A549 (cell line): ENCODE results near the gene AMIGO3. TPM values are rescaled to one million over a fixed set of nuclear protein-coding genes. Genes with fewer than 3 reads are reported as not detected.
A peak's percentile ranks its signal among the peaks of the same experiment; 100 is the strongest.

Experiments
- ATAC-seq, 2 experiments: fragments of 200-7000 bp in 1 of 2; fragments of >200 bp in 1 of 2; cut with Nextera tagmentation in 1 of 2; cut with Tn5 transposase in 1 of 2; 3 replicates each; pipeline versions ENCODE4 v1.8.0 to v1.9.1; 2018 to 2020; ENCODE audit warnings: mild to moderate bottlenecking in 1 of 2, moderate library complexity in 1 of 2
- CTCF ChIA-PET: fragments of 300-600 bp; sonication (Branson Sonifier 250); formaldehyde crosslinking; extraction: SDS; loops from one replicate; lab custom pipeline; 2021; ENCODE audit warnings: antibody characterized with exemption, inconsistent platforms; lab: Yijun Ruan, JAX
- POLR2A ChIA-PET: fragments of 350-600 bp; formaldehyde crosslinking; extraction: SDS; loops from one replicate; lab custom pipeline; 2021; ENCODE audit warnings: antibody characterized with exemption, inconsistent platforms; lab: Yijun Ruan, JAX
- DNase-seq, 2 experiments: peaks; one replicate each; pipeline versions ENCODE4 v3.0.0 to v3.0.0-alpha.2; 2011 to 2016; ENCODE audit warnings: low read depth in 1 of 2, low spot score in 1 of 2
- FAIRE-seq: peaks from 2 replicates; lab custom pipeline; 2011; peaks lifted over from hg19 to GRCh38; lab: Jason Lieb, UNC
- H3K27ac ChIP-seq, 2 experiments: fragments of >200 bp; sonication (Bioruptor Twin); formaldehyde crosslinking; 3 replicates each; pipeline ENCODE4 v1.5.1; 2016 to 2017
- H3K4me1 ChIP-seq: fragments of >200 bp; sonication (Bioruptor Twin); formaldehyde crosslinking; 3 replicates; pipeline ENCODE4 v1.6.1; 2016
- H3K4me2 ChIP-seq: fragments of >200 bp; sonication (Bioruptor Twin); formaldehyde crosslinking; 3 replicates; pipeline ENCODE4 v1.6.1; 2016
- H3K4me3 ChIP-seq: fragments of >200 bp; sonication (Bioruptor Twin); formaldehyde crosslinking; 3 replicates; pipeline ENCODE4 v1.5.1; 2016
- H3K9me3 ChIP-seq: fragments of >200 bp; sonication (Bioruptor Twin); formaldehyde crosslinking; 3 replicates; pipeline ENCODE4 v1.6.1; 2016
- CBX2 ChIP-seq: fragments of 200-600 bp; sonication (generic); IDR thresholded peaks from 2 replicates; pipeline ENCODE4 v1.6.1; 2016; ENCODE audit warnings: low read depth, mild to moderate bottlenecking, borderline replicate concordance
- CEBPB ChIP-seq, 2 experiments: fragments of >200 bp in 1 of 2; sonication (Bioruptor Twin) in 1 of 2; formaldehyde crosslinking in 1 of 2; IDR thresholded peaks; 2 replicates each; pipeline ENCODE4 v1.6.1; 2012 to 2016
- CHD4 ChIP-seq: fragments of 200-600 bp; sonication (generic); IDR thresholded peaks from 2 replicates; pipeline ENCODE4 v1.6.1; 2016; ENCODE audit warnings: antibody characterized with exemption, mild to moderate bottlenecking, borderline replicate concordance
- EHMT2 ChIP-seq: fragments of 200-600 bp; sonication (generic); IDR thresholded peaks from 2 replicates; pipeline ENCODE4 v1.6.1; 2016; ENCODE audit warnings: antibody characterized with exemption, low read depth, mild to moderate bottlenecking, moderate library complexity
- FOXS1 ChIP-seq: fragments of 250-450 bp; sonication (Bioruptor Pico); IDR thresholded peaks from 2 replicates; pipeline ENCODE4 v1.5.0; 2020; ENCODE audit warnings: mild to moderate bottlenecking, moderate library complexity
- HDAC2 ChIP-seq: fragments of 200-600 bp; sonication (generic); IDR thresholded peaks from 2 replicates; pipeline ENCODE4 v1.6.1; 2016
- HOXA7 ChIP-seq: fragments of 250-450 bp; sonication (Bioruptor Pico); IDR thresholded peaks from 2 replicates; pipeline ENCODE4 v1.5.0; 2020; ENCODE audit warnings: mild to moderate bottlenecking, moderate library complexity
- HOXB13 ChIP-seq: fragments of 250-450 bp; sonication (Bioruptor Pico); IDR thresholded peaks from 2 replicates; pipeline ENCODE4 v1.5.0; 2020; ENCODE audit warnings: low read depth, mild to moderate bottlenecking, moderate library complexity
- KDM5A ChIP-seq: fragments of 200-600 bp; sonication (generic); IDR thresholded peaks from 2 replicates; pipeline ENCODE4 v1.6.1; 2016; ENCODE audit warnings: antibody characterized with exemption, mild to moderate bottlenecking
- MAFK ChIP-seq: fragments of 450-650 bp; IDR thresholded peaks from 2 replicates; pipeline ENCODE4 v1.6.1; 2014; ENCODE audit not compliant: partially characterized antibody
- MAZ ChIP-seq: fragments of 150-350 bp; IDR thresholded peaks from 2 replicates; pipeline ENCODE4 v1.6.1; 2014; ENCODE audit warnings: antibody characterized with exemption, low read depth, low read length, borderline replicate concordance
- MYC ChIP-seq: IDR thresholded peaks from 2 replicates; pipeline ENCODE4 v1.6.1; 2012; ENCODE audit warnings: mild to moderate bottlenecking, inconsistent platforms, low read length, improper control_type of control experiment, borderline replicate concordance
- NFE2L2 ChIP-seq: fragments of 150-350 bp; conservative IDR thresholded peaks from 2 replicates; pipeline ENCODE4 v1.6.1; 2014; ENCODE audit warnings: low read length
- POLR2A ChIP-seq: IDR thresholded peaks from 2 replicates; pipeline ENCODE4 v1.6.1; 2012; ENCODE audit warnings: mild to moderate bottlenecking, low read length
- SMC3 ChIP-seq: fragments of >200 bp; sonication (Bioruptor Twin); formaldehyde crosslinking; IDR thresholded peaks from 3 replicates; pipeline ENCODE4 v1.6.1; 2018; ENCODE audit warnings: inconsistent platforms
- ZFP36 ChIP-seq: fragments of 450-650 bp; IDR thresholded peaks from 2 replicates; pipeline ENCODE4 v1.6.1; 2014; ENCODE audit warnings: borderline replicate concordance; ENCODE audit not compliant: partially characterized antibody
- WGBS: methylation state at CpG from one replicate; pipeline ENCODE4 v1.1.6; 2017; ENCODE audit errors: missing lambda C conversion rate; 5-methylcytosine and 5-hydroxymethylcytosine counted together
- polyA plus RNA-seq, 4 experiments: library from polyadenylated mRNA; depleted of rRNA in 3 of 4; stranded (reverse); fragments of >200 nt; fragmentation: RNase III in 1 of 4; extraction: RNeasy Plus Mini Kit Qiagen cat#74134 plus additional on column Dnase treatment in 1 of 4; gene quantifications; 2 replicates in 3 of 4; 3 replicates in 1 of 4; pipeline ENCODE4 v1.2.3, GENCODE V29; 2011 to 2017
- small RNA-seq, 6 experiments: library from RNA; depleted of rRNA; stranded (forward); fragments of <200 nt; gene quantifications; one replicate each; pipeline ENCODE3, GENCODE V24; 2012
- TF ChIP-seq, protein P1 (sequence below): fragments of 450-650 bp; IDR thresholded peaks from 2 replicates; pipeline ENCODE4 v1.6.1; 2014; ENCODE audit warnings: antibody characterized with exemption
- TF ChIP-seq, protein P2 (sequence below): fragments of 200-600 bp; sonication (generic); IDR thresholded peaks from 2 replicates; pipeline ENCODE4 v1.6.1; 2016; ENCODE audit warnings: antibody characterized with exemption, mild to moderate bottlenecking, moderate library complexity
- TF ChIP-seq, protein P3 (sequence below): fragments of >200 bp; sonication (Bioruptor Twin); formaldehyde crosslinking; IDR thresholded peaks from 3 replicates; pipeline ENCODE4 v1.6.1; 2016
- TF ChIP-seq, protein P4 (sequence below): IDR thresholded peaks from 2 replicates; pipeline ENCODE4 v1.6.1; 2012

Gene AMIGO3
- polyA plus RNA-seq, 2 of the 4 experiments (the other 2 are of a cell fraction) = 0.03 TPM; not detected in 1

DNA sequence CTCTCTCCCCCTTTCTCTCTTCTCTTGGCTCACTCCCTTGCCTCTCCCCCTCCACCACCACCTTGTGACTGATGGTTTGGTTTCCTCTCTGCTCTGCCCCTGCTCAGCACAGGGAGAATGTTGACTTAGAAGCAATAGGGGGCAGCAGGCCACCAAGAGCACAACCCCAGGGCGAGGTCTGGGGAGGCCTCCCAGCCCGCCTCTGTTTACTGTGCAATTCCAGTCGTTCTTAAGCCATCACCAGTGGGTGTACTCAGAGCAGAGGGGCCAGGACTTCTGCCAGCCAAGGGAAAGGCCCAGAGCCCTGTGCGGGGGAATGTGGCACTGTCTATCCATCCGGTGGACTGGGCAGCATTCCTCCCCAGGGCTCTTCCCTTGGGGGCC is 51.1 kb downstream of the AMIGO3 start:
- WGBS = 0% methylated on average over 2 of the region's 5 CpGs
- ATAC-seq (peak in 1 of 2 experiments; percentile 43; a peak in 3 of 6 replicates), DNase-seq (peak; percentile 21 to 50), FAIRE-seq (no peak)
- peak overlapping the region in 1 of 2 experiments; percentile 67; a peak in 3 of 6 replicates for H3K27ac ChIP-seq
- H3K4me1 ChIP-seq = peaks cover 26% of the 10 kb centered on the region
- peak overlapping the region; percentile 70 for H3K4me2 ChIP-seq
- 0 out of 3 replicates have a peak overlapping the region, but pooled peaks have one; percentile 13 for H3K4me3 ChIP-seq
- ChIA-PET CTCF (interaction anchor here (1.0 to 5.4 kb wide), 2 partner anchors 130 to 131 kb away, joined by 3 to 210 read pairs; no protein-coding TSS in a partner anchor), POLR2A (no interaction called here)
- H3K9me3 ChIP-seq = no peaks in the 10 kb centered on the region
- TF ChIP-seq CEBPB (IDR thresholded peaks at IDR 0.05) = no peak
- TF ChIP-seq KDM5A = no peak
- no peak for TF ChIP-seq SMC3
- TF ChIP-seq, protein P1, sequence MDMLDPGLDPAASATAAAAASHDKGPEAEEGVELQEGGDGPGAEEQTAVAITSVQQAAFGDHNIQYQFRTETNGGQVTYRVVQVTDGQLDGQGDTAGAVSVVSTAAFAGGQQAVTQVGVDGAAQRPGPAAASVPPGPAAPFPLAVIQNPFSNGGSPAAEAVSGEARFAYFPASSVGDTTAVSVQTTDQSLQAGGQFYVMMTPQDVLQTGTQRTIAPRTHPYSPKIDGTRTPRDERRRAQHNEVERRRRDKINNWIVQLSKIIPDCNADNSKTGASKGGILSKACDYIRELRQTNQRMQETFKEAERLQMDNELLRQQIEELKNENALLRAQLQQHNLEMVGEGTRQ = no peak
- TF ChIP-seq HOXA7 (CRISPR knock-in tag) = no peak
- TF ChIP-seq, protein P2, sequence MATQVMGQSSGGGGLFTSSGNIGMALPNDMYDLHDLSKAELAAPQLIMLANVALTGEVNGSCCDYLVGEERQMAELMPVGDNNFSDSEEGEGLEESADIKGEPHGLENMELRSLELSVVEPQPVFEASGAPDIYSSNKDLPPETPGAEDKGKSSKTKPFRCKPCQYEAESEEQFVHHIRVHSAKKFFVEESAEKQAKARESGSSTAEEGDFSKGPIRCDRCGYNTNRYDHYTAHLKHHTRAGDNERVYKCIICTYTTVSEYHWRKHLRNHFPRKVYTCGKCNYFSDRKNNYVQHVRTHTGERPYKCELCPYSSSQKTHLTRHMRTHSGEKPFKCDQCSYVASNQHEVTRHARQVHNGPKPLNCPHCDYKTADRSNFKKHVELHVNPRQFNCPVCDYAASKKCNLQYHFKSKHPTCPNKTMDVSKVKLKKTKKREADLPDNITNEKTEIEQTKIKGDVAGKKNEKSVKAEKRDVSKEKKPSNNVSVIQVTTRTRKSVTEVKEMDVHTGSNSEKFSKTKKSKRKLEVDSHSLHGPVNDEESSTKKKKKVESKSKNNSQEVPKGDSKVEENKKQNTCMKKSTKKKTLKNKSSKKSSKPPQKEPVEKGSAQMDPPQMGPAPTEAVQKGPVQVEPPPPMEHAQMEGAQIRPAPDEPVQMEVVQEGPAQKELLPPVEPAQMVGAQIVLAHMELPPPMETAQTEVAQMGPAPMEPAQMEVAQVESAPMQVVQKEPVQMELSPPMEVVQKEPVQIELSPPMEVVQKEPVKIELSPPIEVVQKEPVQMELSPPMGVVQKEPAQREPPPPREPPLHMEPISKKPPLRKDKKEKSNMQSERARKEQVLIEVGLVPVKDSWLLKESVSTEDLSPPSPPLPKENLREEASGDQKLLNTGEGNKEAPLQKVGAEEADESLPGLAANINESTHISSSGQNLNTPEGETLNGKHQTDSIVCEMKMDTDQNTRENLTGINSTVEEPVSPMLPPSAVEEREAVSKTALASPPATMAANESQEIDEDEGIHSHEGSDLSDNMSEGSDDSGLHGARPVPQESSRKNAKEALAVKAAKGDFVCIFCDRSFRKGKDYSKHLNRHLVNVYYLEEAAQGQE = no peak
- TF ChIP-seq MAZ = no peak
- TF ChIP-seq MYC = no peak
- TF ChIP-seq NFE2L2 = no peak
- no peak for TF ChIP-seq POLR2A
- no peak for TF ChIP-seq MAFK
- TF ChIP-seq CHD4 = no peak
- TF ChIP-seq CBX2 = no peak

DNA sequence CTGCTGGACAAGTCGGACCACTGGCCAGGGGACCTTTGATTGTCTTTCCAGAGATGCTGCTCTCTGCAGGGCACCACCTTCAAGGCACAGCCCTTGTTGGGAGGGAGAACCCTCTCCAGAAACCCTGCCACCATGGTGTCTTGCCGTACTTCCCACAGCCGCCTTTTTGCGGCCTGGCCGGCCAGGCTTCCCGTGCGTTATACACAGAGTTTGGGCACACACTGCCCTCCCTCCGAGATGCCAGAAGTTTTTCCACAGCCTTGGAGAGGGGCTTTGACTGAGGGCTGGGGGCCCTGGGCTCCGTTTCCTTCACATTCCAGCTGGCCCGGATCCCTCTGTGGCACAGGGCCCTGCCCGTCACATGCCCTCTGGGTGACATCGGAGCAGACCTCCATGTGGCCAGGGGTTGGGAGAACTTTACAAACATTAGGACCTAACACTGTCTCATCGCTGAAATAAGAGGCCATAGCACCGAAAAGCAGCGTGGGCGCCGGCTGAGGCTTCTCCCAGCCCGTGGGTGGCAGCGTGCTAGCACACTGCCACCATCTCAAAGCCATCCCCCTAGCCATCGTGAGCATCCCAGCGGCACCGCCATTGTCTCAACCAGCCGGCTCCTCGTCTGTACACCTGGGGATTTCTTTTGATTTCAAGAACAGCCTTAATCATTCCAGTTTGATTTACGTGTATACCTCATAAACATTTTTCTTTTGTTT is 51.6 kb downstream of the AMIGO3 start:
- peaks cover 26% of the 10 kb centered on the region for H3K4me1 ChIP-seq
- H3K9me3 ChIP-seq = no peaks in the 10 kb centered on the region
- ChIA-PET CTCF (interaction anchor here (1.0 kb wide), 1 partner anchor 131 kb away, joined by 3 read pairs; no protein-coding TSS in a partner anchor), POLR2A (no interaction called here)
- WGBS = 82% methylated on average over 18 of the region's 25 CpGs
- DNase-seq (no peak), ATAC-seq (no peak), FAIRE-seq (no peak)
- H3K27ac ChIP-seq = peak overlapping the region; percentile 27 to 67; a peak in 2 of 6 replicates
- TF ChIP-seq HOXB13 (CRISPR knock-in tag) (no peak), EHMT2 (no peak), HDAC2 (no peak), ZFP36 (no peak), CEBPB (IDR thresholded peaks at IDR 0.05) (no peak), MAZ (no peak), MAFK (no peak), FOXS1 (no peak)
- TF ChIP-seq, protein P3, sequence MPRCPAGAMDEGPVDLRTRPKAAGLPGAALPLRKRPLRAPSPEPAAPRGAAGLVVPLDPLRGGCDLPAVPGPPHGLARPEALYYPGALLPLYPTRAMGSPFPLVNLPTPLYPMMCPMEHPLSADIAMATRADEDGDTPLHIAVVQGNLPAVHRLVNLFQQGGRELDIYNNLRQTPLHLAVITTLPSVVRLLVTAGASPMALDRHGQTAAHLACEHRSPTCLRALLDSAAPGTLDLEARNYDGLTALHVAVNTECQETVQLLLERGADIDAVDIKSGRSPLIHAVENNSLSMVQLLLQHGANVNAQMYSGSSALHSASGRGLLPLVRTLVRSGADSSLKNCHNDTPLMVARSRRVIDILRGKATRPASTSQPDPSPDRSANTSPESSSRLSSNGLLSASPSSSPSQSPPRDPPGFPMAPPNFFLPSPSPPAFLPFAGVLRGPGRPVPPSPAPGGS = no peak
- TF ChIP-seq, protein P4, sequence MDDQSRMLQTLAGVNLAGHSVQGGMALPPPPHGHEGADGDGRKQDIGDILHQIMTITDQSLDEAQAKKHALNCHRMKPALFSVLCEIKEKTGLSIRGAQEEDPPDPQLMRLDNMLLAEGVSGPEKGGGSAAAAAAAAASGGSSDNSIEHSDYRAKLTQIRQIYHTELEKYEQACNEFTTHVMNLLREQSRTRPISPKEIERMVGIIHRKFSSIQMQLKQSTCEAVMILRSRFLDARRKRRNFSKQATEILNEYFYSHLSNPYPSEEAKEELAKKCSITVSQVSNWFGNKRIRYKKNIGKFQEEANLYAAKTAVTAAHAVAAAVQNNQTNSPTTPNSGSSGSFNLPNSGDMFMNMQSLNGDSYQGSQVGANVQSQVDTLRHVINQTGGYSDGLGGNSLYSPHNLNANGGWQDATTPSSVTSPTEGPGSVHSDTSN = no peak
- H3K4me3 ChIP-seq = no peak overlapping the region
- peak overlapping the region; percentile 70 for H3K4me2 ChIP-seq

Small RNA genes lying within 50 kb of the gene (small RNA-seq; reads per million reads assigned to genes)
- gene AMIGO3 (0 reads per million in 6 experiments), gene COX6CP14 (0 reads per million in 6 experiments)

Other genes starting within 250 kb of the AMIGO3 start
- 46.6 and 70.8 TPM in 2 replicates for gene DAG1, start 249.4 kb downstream of the AMIGO3 start, polyA plus RNA-seq (2011; rRNA removed)
- gene DAG1, start 249.4 kb downstream of the AMIGO3 start, polyA plus RNA-seq (2017; fragmentation: RNase III; extraction: RNeasy Plus Mini Kit Qiagen cat#74134 plus additional on column Dnase treatment) = 57.1 to 59.6 TPM (median 59.4 TPM) in 3 replicates
- gene BSN, start 165.2 kb downstream of the AMIGO3 start, polyA plus RNA-seq (2011; rRNA removed) = 0.04 and 0.05 TPM in 2 replicates
- 0.03 to 0.08 TPM (median 0.08 TPM) in 3 replicates for gene BSN, start 165.2 kb downstream of the AMIGO3 start, polyA plus RNA-seq (2017; fragmentation: RNase III; extraction: RNeasy Plus Mini Kit Qiagen cat#74134 plus additional on column Dnase treatment)
- gene APEH, start 45.3 kb downstream of the AMIGO3 start, polyA plus RNA-seq (2011; rRNA removed) = 60.8 and 74.9 TPM in 2 replicates
- gene APEH, start 45.3 kb downstream of the AMIGO3 start, polyA plus RNA-seq (2017; fragmentation: RNase III; extraction: RNeasy Plus Mini Kit Qiagen cat#74134 plus additional on column Dnase treatment) = 57.9 to 66.9 TPM (median 64.9 TPM) in 3 replicates
- 3.6 and 5.0 TPM in 2 replicates for gene MST1, start 30.2 kb downstream of the AMIGO3 start, polyA plus RNA-seq (2011; rRNA removed)
- gene MST1, start 30.2 kb downstream of the AMIGO3 start, polyA plus RNA-seq (2017; fragmentation: RNase III; extraction: RNeasy Plus Mini Kit Qiagen cat#74134 plus additional on column Dnase treatment) = 3.2 to 6.9 TPM (median 4.9 TPM) in 3 replicates
- gene RNF123, start 30.1 kb downstream of the AMIGO3 start, polyA plus RNA-seq (2011; rRNA removed) = 14.4 and 21.3 TPM in 2 replicates
- 12.9 to 16.1 TPM (median 16.0 TPM) in 3 replicates for gene RNF123, start 30.1 kb downstream of the AMIGO3 start, polyA plus RNA-seq (2017; fragmentation: RNase III; extraction: RNeasy Plus Mini Kit Qiagen cat#74134 plus additional on column Dnase treatment)
- gene GMPPB, start 4.3 kb upstream of the AMIGO3 start, polyA plus RNA-seq (2011; rRNA removed) = 12.2 and 12.9 TPM in 2 replicates
- 22.1 to 26.9 TPM (median 24.1 TPM) in 3 replicates for gene GMPPB, start 4.3 kb upstream of the AMIGO3 start, polyA plus RNA-seq (2017; fragmentation: RNase III; extraction: RNeasy Plus Mini Kit Qiagen cat#74134 plus additional on column Dnase treatment)
- 22.2 and 28.9 TPM in 2 replicates for gene IP6K1, start 66.9 kb upstream of the AMIGO3 start, polyA plus RNA-seq (2011; rRNA removed)
- 15.2 to 16.3 TPM (median 16.2 TPM) in 3 replicates for gene IP6K1, start 66.9 kb upstream of the AMIGO3 start, polyA plus RNA-seq (2017; fragmentation: RNase III; extraction: RNeasy Plus Mini Kit Qiagen cat#74134 plus additional on column Dnase treatment)
- gene CDHR4, start 80.2 kb upstream of the AMIGO3 start, polyA plus RNA-seq (2011; rRNA removed) = 0.54 and 0.71 TPM in 2 replicates
- gene CDHR4, start 80.2 kb upstream of the AMIGO3 start, polyA plus RNA-seq (2017; fragmentation: RNase III; extraction: RNeasy Plus Mini Kit Qiagen cat#74134 plus additional on column Dnase treatment) = 0.52 to 1.1 TPM (median 0.66 TPM) in 3 replicates
- gene INKA1, start 83.6 kb upstream of the AMIGO3 start, polyA plus RNA-seq (2011; rRNA removed) = 0.21 and 0.39 TPM in 2 replicates
- 0.51 to 0.75 TPM (median 0.74 TPM) in 3 replicates for gene INKA1, start 83.6 kb upstream of the AMIGO3 start, polyA plus RNA-seq (2017; fragmentation: RNase III; extraction: RNeasy Plus Mini Kit Qiagen cat#74134 plus additional on column Dnase treatment)
- 0.22 and 0.33 TPM in 2 replicates for gene UBA7, start 94.3 kb upstream of the AMIGO3 start, polyA plus RNA-seq (2011; rRNA removed)
- gene UBA7, start 94.3 kb upstream of the AMIGO3 start, polyA plus RNA-seq (2017; fragmentation: RNase III; extraction: RNeasy Plus Mini Kit Qiagen cat#74134 plus additional on column Dnase treatment) = 0.54 to 0.63 TPM (median 0.62 TPM) in 3 replicates
- gene TRAIP, start 136.9 kb upstream of the AMIGO3 start, polyA plus RNA-seq (2011; rRNA removed) = 10.2 and 10.7 TPM in 2 replicates
- gene TRAIP, start 136.9 kb upstream of the AMIGO3 start, polyA plus RNA-seq (2017; fragmentation: RNase III; extraction: RNeasy Plus Mini Kit Qiagen cat#74134 plus additional on column Dnase treatment) = 10.7 to 11.9 TPM (median 11.5 TPM) in 3 replicates
- 0.20 and 0.31 TPM in 2 replicates for gene CAMKV, start 150.2 kb upstream of the AMIGO3 start, polyA plus RNA-seq (2011; rRNA removed)
- 0.31 to 0.51 TPM (median 0.46 TPM) in 3 replicates for gene CAMKV, start 150.2 kb upstream of the AMIGO3 start, polyA plus RNA-seq (2017; fragmentation: RNase III; extraction: RNeasy Plus Mini Kit Qiagen cat#74134 plus additional on column Dnase treatment)
- 7.5 and 9.6 TPM in 2 replicates for gene MST1R, start 184.2 kb upstream of the AMIGO3 start, polyA plus RNA-seq (2011; rRNA removed)
- 5.9 to 6.1 TPM (median 6.0 TPM) in 3 replicates for gene MST1R, start 184.2 kb upstream of the AMIGO3 start, polyA plus RNA-seq (2017; fragmentation: RNase III; extraction: RNeasy Plus Mini Kit Qiagen cat#74134 plus additional on column Dnase treatment)
- gene MON1A, start 210.1 kb upstream of the AMIGO3 start, polyA plus RNA-seq (2011; rRNA removed) = 4.2 and 5.1 TPM in 2 replicates
- gene MON1A, start 210.1 kb upstream of the AMIGO3 start, polyA plus RNA-seq (2017; fragmentation: RNase III; extraction: RNeasy Plus Mini Kit Qiagen cat#74134 plus additional on column Dnase treatment) = 4.7 to 5.1 TPM (median 4.7 TPM) in 3 replicates
- gene RBM6, start 220.5 kb upstream of the AMIGO3 start, polyA plus RNA-seq (2011; rRNA removed) = 42.2 and 44.2 TPM in 2 replicates
- 36.3 to 41.4 TPM (median 40.4 TPM) in 3 replicates for gene RBM6, start 220.5 kb upstream of the AMIGO3 start, polyA plus RNA-seq (2017; fragmentation: RNase III; extraction: RNeasy Plus Mini Kit Qiagen cat#74134 plus additional on column Dnase treatment)